Colonic mucosa (tissue), 4 donors: Measurements from ENCODE around the gene CAPZB. TPM values are rescaled to one million over a fixed set of nuclear protein-coding genes. Genes with fewer than 3 reads are reported as not detected.

Source experiments
- DNase-seq: peaks from one replicate; pipeline ENCODE4 v3.0.0-alpha.2; 2020
- H3K27ac ChIP-seq: fragments of 200-600 bp; one replicate; pipeline ENCODE4 v1.8.0; 2021
- H3K27me3 ChIP-seq: fragments of 200-600 bp; one replicate; pipeline ENCODE4 v1.8.0; 2021
- H3K36me3 ChIP-seq: fragments of 200-600 bp; one replicate; pipeline ENCODE4 v1.8.0; 2021
- H3K4me1 ChIP-seq: fragments of 200-600 bp; one replicate; pipeline ENCODE4 v1.8.0; 2021; ENCODE audit warnings: mild to moderate bottlenecking
- H3K4me3 ChIP-seq: fragments of 200-600 bp; one replicate; pipeline ENCODE4 v1.8.0; 2021
- H3K9ac ChIP-seq, 2 donors: one replicate each; pipeline ENCODE4 v1.7.0; 2013; ENCODE audit warnings: control low read depth in 2 of 2, low read depth in 2 of 2, low read length in 2 of 2
- H3K9me3 ChIP-seq: fragments of 200-600 bp; one replicate; pipeline ENCODE4 v1.8.0; 2021
- intact Hi-C: fragments of 100-400 bp; cut with DNase I; formaldehyde crosslinking; loops from one replicate; pipeline ENCODE4 v1.14.1; 2022
- total RNA-seq, 2 donors: library from RNA; stranded (reverse); fragmentation: NEBNext Ultra II Directional in 1 of 2; extraction: Animal tissue kit (Norgen Biotek cat#: 25700) in 1 of 2; gene quantifications; one replicate each; pipeline ENCODE4 v1.2.1, GENCODE V29; 2021
- TF ChIP-seq, protein P1 (sequence below): fragments of 200-600 bp; IDR thresholded peaks from one replicate; pipeline ENCODE4 v1.8.0; 2022; ENCODE audit warnings: antibody characterized with exemption, mild to moderate bottlenecking
- donor health status: healthy.
- donor health status: DM: no; HTN: no; CAD: no.
- donor health status: DM: no; HTN: no; CAD: no.

The CAPZB gene
- total RNA-seq, 2 donors from 2014 or later: 397 to 407 TPM

DNA sequence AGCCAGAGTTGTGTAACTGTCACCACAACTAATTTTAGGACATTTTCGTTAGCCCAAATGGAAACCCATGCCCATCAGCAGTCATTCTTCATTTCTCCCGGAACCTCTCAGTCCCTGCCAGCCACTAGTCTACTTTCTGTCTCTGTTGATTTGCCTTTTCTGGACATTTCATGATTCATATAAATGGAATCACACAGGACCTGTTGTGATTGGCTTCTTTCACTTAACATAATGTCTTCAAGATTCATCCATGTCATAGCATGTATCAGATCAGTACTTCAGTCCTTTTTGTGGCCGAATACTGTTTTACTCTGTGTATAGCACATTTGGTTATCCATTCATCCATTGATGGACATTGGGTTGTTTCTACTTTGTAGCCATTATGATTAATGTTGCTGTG lies 166.1 kb downstream of the CAPZB start:
- Histone ChIP-seq H3K27me3 (no peaks in the 10 kb centered on the region), H3K4me3 (no peak overlapping the region), H3K9me3 (no peaks in the 10 kb centered on the region), H3K4me1 (no peaks in the 10 kb centered on the region), H3K9ac (no peak overlapping the region), H3K36me3 (no peaks in the 10 kb centered on the region), H3K27ac (no peak overlapping the region)
- TF ChIP-seq, protein P1, sequence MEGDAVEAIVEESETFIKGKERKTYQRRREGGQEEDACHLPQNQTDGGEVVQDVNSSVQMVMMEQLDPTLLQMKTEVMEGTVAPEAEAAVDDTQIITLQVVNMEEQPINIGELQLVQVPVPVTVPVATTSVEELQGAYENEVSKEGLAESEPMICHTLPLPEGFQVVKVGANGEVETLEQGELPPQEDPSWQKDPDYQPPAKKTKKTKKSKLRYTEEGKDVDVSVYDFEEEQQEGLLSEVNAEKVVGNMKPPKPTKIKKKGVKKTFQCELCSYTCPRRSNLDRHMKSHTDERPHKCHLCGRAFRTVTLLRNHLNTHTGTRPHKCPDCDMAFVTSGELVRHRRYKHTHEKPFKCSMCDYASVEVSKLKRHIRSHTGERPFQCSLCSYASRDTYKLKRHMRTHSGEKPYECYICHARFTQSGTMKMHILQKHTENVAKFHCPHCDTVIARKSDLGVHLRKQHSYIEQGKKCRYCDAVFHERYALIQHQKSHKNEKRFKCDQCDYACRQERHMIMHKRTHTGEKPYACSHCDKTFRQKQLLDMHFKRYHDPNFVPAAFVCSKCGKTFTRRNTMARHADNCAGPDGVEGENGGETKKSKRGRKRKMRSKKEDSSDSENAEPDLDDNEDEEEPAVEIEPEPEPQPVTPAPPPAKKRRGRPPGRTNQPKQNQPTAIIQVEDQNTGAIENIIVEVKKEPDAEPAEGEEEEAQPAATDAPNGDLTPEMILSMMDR: no peak
- intact Hi-C loops: no loop called here
- no peak for DNase-seq

DNA sequence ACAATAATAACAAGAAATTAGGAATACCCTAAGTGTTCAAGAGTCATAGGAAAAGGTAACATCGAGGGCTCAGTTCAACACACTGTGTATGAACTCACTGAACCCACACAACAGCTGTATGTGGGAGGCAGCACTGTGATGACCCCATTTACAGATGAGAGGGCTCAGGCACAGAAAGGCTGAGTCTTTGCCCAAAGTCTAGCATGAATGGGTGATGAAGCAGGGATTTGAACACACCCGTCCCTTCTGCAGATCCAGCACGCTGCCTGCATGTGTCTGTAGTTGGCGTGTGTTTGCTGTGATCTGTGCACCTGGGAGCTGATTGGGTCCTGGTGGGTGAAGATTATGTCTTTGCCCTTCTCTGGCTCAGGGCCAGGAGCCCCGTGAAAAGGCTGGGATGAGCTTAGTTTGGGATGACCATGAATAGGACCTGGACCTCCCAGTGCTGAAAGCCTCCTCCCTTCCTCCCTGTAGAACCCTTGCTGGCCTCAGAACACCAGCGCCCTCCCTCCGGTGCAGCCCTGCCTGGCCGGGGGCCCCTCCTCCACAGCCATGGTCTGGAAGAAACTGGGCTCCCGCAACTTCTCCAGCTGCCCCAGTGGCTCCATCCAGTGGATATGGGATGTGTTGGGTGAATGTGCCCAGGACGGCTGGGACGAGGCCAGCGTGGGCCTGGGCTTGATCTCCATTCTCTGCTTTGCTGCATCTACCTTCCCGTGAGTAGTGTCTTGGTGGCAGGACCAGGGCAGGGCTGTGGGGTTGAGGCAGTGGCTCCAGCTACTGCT lies 168.0 kb downstream of the CAPZB start:
- Histone ChIP-seq H3K9me3 (no peaks in the 10 kb centered on the region), H3K4me1 (peaks cover 5% of the 10 kb centered on the region), H3K27me3 (no peaks in the 10 kb centered on the region), H3K27ac (no peak overlapping the region), H3K9ac (no peak overlapping the region), H3K4me3 (no peak overlapping the region), H3K36me3 (no peaks in the 10 kb centered on the region)
- TF ChIP-seq, protein P1: no peak
- DNase-seq: no peak
- intact Hi-C loops: no loop called here

DNA sequence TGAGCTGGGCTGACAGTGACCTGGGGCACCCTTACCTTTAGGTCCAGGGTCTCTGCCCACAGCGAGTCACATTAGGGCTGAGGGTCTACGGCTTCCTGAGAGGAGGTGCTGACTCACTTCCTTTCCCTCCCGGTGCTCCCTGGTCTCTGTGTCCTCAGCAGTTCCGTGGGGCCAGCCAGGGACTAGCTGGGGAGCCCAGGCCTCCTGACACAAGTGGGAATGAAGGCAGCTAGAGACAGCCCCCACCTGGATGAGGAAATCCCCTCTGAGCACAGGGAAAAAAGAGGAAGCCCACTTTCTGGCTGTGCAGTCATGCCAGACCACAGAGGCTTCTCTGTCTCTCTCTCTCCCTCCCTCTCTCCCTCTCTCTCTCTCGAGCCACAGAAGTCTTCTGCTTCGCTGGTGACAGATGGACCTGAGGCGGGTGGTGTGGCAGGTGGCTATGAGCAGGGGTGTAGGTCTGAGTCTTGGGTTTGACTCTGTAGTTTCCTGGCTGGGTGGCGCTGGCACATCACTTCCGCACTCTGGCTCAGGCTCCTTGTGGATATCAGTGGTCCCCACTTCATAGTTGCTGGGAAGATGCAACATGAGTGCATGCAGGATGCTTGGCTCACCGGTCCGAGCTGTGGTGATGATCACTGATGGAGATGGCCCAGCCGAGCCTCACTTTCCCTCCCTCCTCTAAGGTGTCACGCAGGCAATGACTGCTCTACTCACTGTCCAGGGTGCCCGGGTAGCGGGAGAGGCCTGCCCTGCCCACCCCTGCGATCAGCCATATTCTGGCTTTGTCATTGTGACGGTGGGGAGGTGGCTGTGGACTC lies 169.8 kb downstream of the CAPZB start:
- Histone ChIP-seq H3K4me1 (peaks cover 10% of the 10 kb centered on the region), H3K4me3 (no peak overlapping the region), H3K36me3 (no peaks in the 10 kb centered on the region), H3K27ac (no peak overlapping the region), H3K27me3 (no peaks in the 10 kb centered on the region), H3K9me3 (no peaks in the 10 kb centered on the region), H3K9ac (no peak overlapping the region)
- intact Hi-C loops: no loop called here
- no peak for DNase-seq
- TF ChIP-seq, protein P1: no peak

DNA sequence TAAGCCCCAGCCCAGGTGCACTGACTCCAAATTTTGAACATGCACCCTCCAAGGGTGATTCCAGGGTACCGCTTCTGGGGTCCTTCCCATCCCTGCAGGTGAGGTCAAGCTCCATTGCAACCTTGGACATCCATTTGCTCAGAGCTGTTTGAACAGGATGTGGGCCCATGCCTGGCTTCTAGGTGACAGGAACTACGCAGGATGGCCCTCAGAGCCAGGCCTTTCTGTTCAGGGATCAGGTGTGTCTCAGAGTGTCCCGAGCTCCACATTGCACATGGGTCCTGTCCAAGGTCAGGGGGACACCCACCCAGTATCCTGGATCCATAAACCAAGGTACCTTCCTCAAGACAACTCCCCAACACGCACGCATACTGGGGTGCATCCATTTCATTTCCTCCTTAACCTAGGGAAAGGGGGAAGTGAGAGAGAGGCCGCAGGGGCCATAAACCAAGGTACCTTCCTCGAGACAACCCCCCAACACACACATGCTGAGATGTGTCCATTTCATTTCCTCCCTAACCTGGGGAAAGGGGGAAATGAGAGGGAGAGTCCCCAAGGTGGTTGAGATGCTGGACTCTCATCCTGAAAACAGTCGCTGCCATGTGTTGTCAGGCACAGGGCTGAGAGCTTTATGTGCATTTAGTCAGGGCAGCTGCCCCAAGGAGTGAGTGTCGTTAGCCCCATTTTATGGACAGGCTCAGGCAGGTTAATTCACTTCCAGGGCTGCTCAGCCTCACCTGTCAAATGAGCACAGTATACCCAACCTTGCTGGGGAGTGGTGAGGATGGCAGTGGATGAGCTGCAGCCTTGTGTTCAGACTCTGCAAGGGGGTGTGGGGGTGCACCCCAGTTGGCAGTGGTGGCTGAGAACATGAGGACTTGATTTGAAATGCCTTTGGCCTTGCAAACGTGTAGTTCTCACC lies 171.1 kb downstream of the CAPZB start:
- Histone ChIP-seq H3K9me3 (no peaks in the 10 kb centered on the region), H3K9ac (no peak overlapping the region), H3K27me3 (no peaks in the 10 kb centered on the region), H3K4me1 (peaks cover 11% of the 10 kb centered on the region), H3K27ac (no peak overlapping the region), H3K36me3 (no peaks in the 10 kb centered on the region), H3K4me3 (no peak overlapping the region)
- intact Hi-C loops: no loop called here
- no peak for DNase-seq
- TF ChIP-seq, protein P1: no peak

DNA sequence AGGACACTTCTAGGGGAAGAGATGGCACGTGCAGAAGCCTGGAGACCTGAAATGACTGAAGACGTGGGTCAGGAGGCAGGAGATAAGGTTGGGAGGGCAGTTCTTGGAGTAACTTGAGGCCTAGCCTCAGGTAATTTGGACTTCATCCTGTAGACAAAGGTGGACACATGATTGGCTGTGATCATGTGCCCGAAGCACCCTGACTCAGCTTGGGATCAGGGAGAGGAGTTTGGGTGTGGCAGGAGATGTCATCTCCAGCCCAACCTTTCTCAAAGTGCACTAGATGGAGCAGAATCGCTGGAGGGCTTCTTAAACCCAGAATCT lies 171.7 kb downstream of the CAPZB start:
- H3K9ac ChIP-seq: no peak overlapping the region
- no peak overlapping the region for H3K4me3 ChIP-seq
- TF ChIP-seq, protein P1: no peak

More for the DNA sequence above, 171.7 kb downstream of the CAPZB start:
- peaks cover 13% of the 10 kb centered on the region for H3K4me1 ChIP-seq
- H3K27me3 ChIP-seq: no peaks in the 10 kb centered on the region
- DNase-seq: no peak
- H3K36me3 ChIP-seq: no peaks in the 10 kb centered on the region
- intact Hi-C loops: no loop called here
- no peak overlapping the region for H3K27ac ChIP-seq
- no peaks in the 10 kb centered on the region for H3K9me3 ChIP-seq
